Adrenal gland (tissue), 5 donors: ENCODE results near the gene SYT1.

Experiments
- CTCF ChIP-seq, 6 experiments: fragments of 450-650 bp in 4 of 6; fragments of 200-600 bp in 2 of 6; sonication (generic) in 1 of 6; IDR thresholded peaks; 1 replicate in 5 of 6; 2 replicates in 1 of 6; pipeline versions ENCODE4 v1.5.1 to v1.8.0; 2016 to 2021; ENCODE audit warnings: antibody characterized with exemption in 6 of 6, mild to moderate bottlenecking in 2 of 6, moderate library complexity in 1 of 6
- POLR2A ChIP-seq, 2 donors: fragments of 450-650 bp; IDR thresholded peaks; one replicate each; pipeline ENCODE4 v1.6.1; 2017; ENCODE audit warnings: antibody characterized with exemption in 2 of 2, mild to moderate bottlenecking in 2 of 2, moderate library complexity in 1 of 2
- donor health status: DM: no; HTN: no; CAD: no.

- TF ChIP-seq CTCF (IDR thresholded peaks at IDR 0.05) (no peak), POLR2A (IDR thresholded peaks at IDR 0.05) (no peak)
Observed at GRCh38 chr12:79055926-79056674, 191.5 kb downstream of the SYT1 start.
